CD4-positive, alpha-beta T cell (primary cell): ENCODE measurements around the gene PER1. TPM values are rescaled to one million over a fixed set of nuclear protein-coding genes. Genes with fewer than 3 reads are reported as not detected.
A peak's percentile ranks its signal among the peaks of the same experiment; 100 is the strongest.

Experiments used
- ATAC-seq: fragments of 200-7000 bp; cut with Tn5 transposase; one replicate; pipeline ENCODE4 v1.10.0; 2022; ENCODE audit warnings: mild to moderate bottlenecking; ENCODE audit not compliant: poor library complexity
- CTCF ChIA-PET: fragments of 350-600 bp; sonication (Branson Sonifier 250); formaldehyde crosslinking; loops from one replicate; lab custom pipeline; 2021; ENCODE audit warnings: antibody characterized with exemption, inconsistent platforms; lab: Charles Lee
- POLR2A ChIA-PET: fragments of 350-600 bp; sonication (Branson Sonifier 250); formaldehyde crosslinking; loops from one replicate; lab custom pipeline; 2021; ENCODE audit warnings: antibody characterized with exemption, inconsistent platforms; lab: Charles Lee
- DNase-seq, 14 experiments: peaks; one replicate each; pipeline ENCODE4 v3.0.0-alpha.2; 2013 to 2020; ENCODE audit warnings: mixed read lengths in 2 of 14
- H3K27ac ChIP-seq, 2 donors: one replicate each; pipeline versions ENCODE4 v1.5.1 to v1.7.0; 2013; ENCODE audit warnings: low read length in 2 of 2, low read depth in 1 of 2, mild to moderate bottlenecking in 1 of 2
- H3K27me3 ChIP-seq, 2 experiments: 1 replicate in 1 of 2; 2 replicates in 1 of 2; pipeline versions ENCODE4 v1.6.1 to v1.7.0; 2013; ENCODE audit warnings: low read length in 2 of 2, control low read depth in 1 of 2, mild to moderate bottlenecking in 1 of 2, moderate library complexity in 1 of 2; ENCODE audit not compliant: insufficient read depth in 2 of 2, control insufficient read depth in 1 of 2
- H3K36me3 ChIP-seq: one replicate; pipeline ENCODE4 v1.6.1; 2013; ENCODE audit warnings: low read length, control low read depth; ENCODE audit not compliant: insufficient read depth
- H3K4me1 ChIP-seq: one replicate; pipeline ENCODE4 v1.6.1; 2013; ENCODE audit warnings: low read length, control low read depth; ENCODE audit not compliant: insufficient read depth
- H3K4me3 ChIP-seq: one replicate; pipeline ENCODE4 v1.5.1; 2013; ENCODE audit warnings: mild to moderate bottlenecking, low read length, moderate library complexity
- H3K9me3 ChIP-seq, 2 experiments: 1 replicate in 1 of 2; 2 replicates in 1 of 2; pipeline versions ENCODE4 v1.6.1 to v1.7.0; 2013; ENCODE audit warnings: low read length in 2 of 2, mild to moderate bottlenecking in 2 of 2, control low read depth in 1 of 2, moderate library complexity in 1 of 2; ENCODE audit not compliant: control insufficient read depth in 1 of 2, insufficient read depth in 1 of 2
- H3K27ac Mint-ChIP-seq: one replicate; pipeline ENCODE4 v1.8.0; 2020; ENCODE audit warnings: mixed read lengths
- H3K27me3 Mint-ChIP-seq: one replicate; pipeline ENCODE4 v1.8.0; 2021; ENCODE audit warnings: mixed read lengths
- H3K36me3 Mint-ChIP-seq: one replicate; pipeline ENCODE4 v1.8.0; 2021; ENCODE audit warnings: low read depth, mixed read lengths
- H3K4me1 Mint-ChIP-seq: one replicate; pipeline ENCODE4 v1.8.0; 2021; ENCODE audit warnings: low read depth, mixed read lengths
- H3K4me3 Mint-ChIP-seq: one replicate; pipeline ENCODE4 v1.8.0; 2020; ENCODE audit warnings: mild to moderate bottlenecking, mixed read lengths
- H3K9me3 Mint-ChIP-seq: one replicate; pipeline ENCODE4 v1.8.0; 2020; ENCODE audit warnings: mixed read lengths
- intact Hi-C, 2 experiments: fragments of 100-400 bp; cut with DNase I in 1 of 2; cut with micrococcal nuclease in 1 of 2; formaldehyde crosslinking; loops; one replicate each; pipeline versions ENCODE4 v1.15.1 to v1.9.0; 2023 to 2025; cut with DNase I, micrococcal nuclease
- microRNA-seq: library from miRNA; unstranded; fragments of <30 nt; microRNA quantifications from one replicate; pipeline ENCODE4 v1.2.0, GENCODE V29; 2021; ENCODE audit warnings: borderline microRNAs expressed, borderline replicate concordance
- total RNA-seq, 174 experiments: library from RNA in 2 of 174; stranded (reverse) in 2 of 174; gene quantifications; one replicate each; pipeline ENCODE4 v1.2.3 and lab custom pipeline; 2021 to 2026
- TF ChIP-seq, protein P1 (sequence below): fragments of 200-600 bp; IDR thresholded peaks from one replicate; pipeline ENCODE4 v1.8.0; 2022; ENCODE audit warnings: antibody characterized with exemption, mild to moderate bottlenecking

Gene PER1
- total RNA-seq, 2 experiments from 2014 or later, result 1,723 to 1,794 TPM

DNA sequence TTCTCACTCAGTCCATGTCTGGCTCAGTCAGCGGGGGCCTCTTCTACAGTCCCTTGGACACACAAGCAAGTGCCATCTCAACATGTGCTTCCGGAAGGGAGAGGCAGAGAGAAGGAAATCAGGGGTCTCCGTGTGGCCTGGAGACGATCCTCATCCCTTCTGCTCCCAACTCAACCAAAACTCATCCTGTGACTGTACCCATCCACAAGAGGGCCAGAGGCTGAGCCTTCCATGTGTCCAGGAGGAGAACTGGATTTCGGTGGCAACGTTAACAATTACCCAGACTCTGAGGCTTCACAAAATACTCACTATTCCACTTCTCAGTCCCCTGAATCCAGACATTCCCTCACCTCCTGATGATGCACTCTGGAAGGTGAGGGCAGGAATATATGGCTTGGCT lies 56.8 kb downstream of the PER1 start:
- no peak overlapping the region for H3K27ac Mint-ChIP-seq
- H3K9me3 Mint-ChIP-seq, result no peaks in the 10 kb centered on the region
- H3K4me1 ChIP-seq, result peaks cover 13% of the 10 kb centered on the region
- intact Hi-C loops, result loop anchor here in 1 of 2 experiments (2.0 kb wide), 1 partner anchor 23 kb away; the partner anchor contains the start of gene ALOXE3
- no peak overlapping the region for H3K4me3 Mint-ChIP-seq
- peaks cover 17% of the 10 kb centered on the region for H3K4me1 Mint-ChIP-seq
- no peak overlapping the region for H3K4me3 ChIP-seq
- DNase-seq (no peak), ATAC-seq (no peak)
- no peaks in the 10 kb centered on the region for H3K9me3 ChIP-seq
- no peak overlapping the region for H3K27ac ChIP-seq
- TF ChIP-seq, protein P1, sequence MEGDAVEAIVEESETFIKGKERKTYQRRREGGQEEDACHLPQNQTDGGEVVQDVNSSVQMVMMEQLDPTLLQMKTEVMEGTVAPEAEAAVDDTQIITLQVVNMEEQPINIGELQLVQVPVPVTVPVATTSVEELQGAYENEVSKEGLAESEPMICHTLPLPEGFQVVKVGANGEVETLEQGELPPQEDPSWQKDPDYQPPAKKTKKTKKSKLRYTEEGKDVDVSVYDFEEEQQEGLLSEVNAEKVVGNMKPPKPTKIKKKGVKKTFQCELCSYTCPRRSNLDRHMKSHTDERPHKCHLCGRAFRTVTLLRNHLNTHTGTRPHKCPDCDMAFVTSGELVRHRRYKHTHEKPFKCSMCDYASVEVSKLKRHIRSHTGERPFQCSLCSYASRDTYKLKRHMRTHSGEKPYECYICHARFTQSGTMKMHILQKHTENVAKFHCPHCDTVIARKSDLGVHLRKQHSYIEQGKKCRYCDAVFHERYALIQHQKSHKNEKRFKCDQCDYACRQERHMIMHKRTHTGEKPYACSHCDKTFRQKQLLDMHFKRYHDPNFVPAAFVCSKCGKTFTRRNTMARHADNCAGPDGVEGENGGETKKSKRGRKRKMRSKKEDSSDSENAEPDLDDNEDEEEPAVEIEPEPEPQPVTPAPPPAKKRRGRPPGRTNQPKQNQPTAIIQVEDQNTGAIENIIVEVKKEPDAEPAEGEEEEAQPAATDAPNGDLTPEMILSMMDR, result no peak
- peaks cover 8% of the 10 kb centered on the region for H3K27me3 Mint-ChIP-seq
- CTCF ChIA-PET, result interaction anchor here (1.2 kb wide), 1 partner anchor 43 kb away, joined by 3 read pairs; no protein-coding TSS in a partner anchor
- POLR2A ChIA-PET, result interaction anchor here (1.4 kb wide), 1 partner anchor 24 kb away, joined by 8 read pairs; no protein-coding TSS in a partner anchor
- H3K36me3 Mint-ChIP-seq, result no peaks in the 10 kb centered on the region
- H3K36me3 ChIP-seq, result no peaks in the 10 kb centered on the region
- peaks cover 0 to 8% of the 10 kb centered on the region in 2 experiments for H3K27me3 ChIP-seq

DNA sequence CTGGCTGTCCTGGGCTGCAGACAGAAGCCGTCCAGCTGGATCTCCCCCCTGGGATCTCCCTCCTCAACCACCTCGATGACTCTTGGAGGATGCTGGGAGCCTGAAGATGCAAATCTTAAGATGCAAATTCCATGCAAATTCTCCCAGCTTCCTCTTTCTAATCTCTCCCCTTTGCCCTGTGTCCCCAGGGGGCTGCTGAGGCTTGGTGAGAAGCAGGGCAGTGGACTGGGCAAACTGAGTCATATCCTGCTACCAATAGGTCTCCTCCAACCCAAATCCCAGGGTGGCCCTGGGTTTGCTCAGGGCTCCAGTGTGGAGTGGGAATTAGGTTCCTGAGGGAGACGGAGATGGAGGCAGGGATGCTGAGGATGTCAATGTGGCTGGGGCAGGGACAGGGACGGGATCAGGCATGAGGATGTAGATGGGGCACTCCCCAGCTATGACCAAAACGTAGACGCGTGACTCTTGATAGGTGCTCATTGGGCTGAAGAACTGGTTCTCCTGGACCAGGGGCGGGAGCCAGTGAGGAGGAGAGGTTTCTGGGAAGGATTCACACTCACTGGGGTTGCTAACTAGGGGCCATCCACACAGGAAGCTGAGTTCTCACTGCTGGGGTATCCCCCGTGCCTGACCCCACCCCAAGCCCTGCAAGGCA lies 61.0 kb downstream of the PER1 start:
- ChIA-PET POLR2A (interaction anchor here (2.5 kb wide), 1 partner anchor 28 kb away, joined by 6 read pairs; the partner anchor contains the start of gene ALOXE3), CTCF (interaction anchor here (0.6 to 2.4 kb wide), 4 partner anchors 12 to 28 kb away, joined by 3 to 6 read pairs (median 4); partner anchors contain the start of gene ALOXE3)
- Histone ChIP-seq H3K27me3 (peaks cover 4 to 8% of the 10 kb centered on the region in 2 experiments), H3K4me1 (peaks cover 13% of the 10 kb centered on the region), H3K9me3 (no peaks in the 10 kb centered on the region), H3K27ac (no peak overlapping the region), H3K4me3 (no peak overlapping the region), H3K36me3 (no peaks in the 10 kb centered on the region)
- Mint-ChIP-seq H3K27ac (no peak overlapping the region), H3K36me3 (no peaks in the 10 kb centered on the region), H3K4me1 (peaks cover 17% of the 10 kb centered on the region), H3K9me3 (no peaks in the 10 kb centered on the region), H3K27me3 (peaks cover 26% of the 10 kb centered on the region), H3K4me3 (no peak overlapping the region)
- TF ChIP-seq, protein P1, result no peak
- intact Hi-C loops, result no loop called here
- ATAC-seq (no peak), DNase-seq (no peak)

Small RNAs within 50 kb of the gene (microRNA-seq; reads per million reads assigned to microRNA genes)
- 3.7 reads per million, percentile 19 among the genes with 10 or more reads in this experiment for gene MIR4521
- 0.61 reads per million for gene MIR6883

Other genes starting within 250 kb of the PER1 start
- gene RNF227, start 236.1 kb downstream of the PER1 start, total RNA-seq, result 1 to 10 TPM; 3.2 to 3.5 TPM
- 1 to 10 TPM; 7.1 to 8.2 TPM for gene KCNAB3, start 222.5 kb downstream of the PER1 start, total RNA-seq
- 10 to 100 TPM; 39.3 to 39.5 TPM for gene TRAPPC1, start 220.5 kb downstream of the PER1 start, total RNA-seq
- gene CNTROB, start 220.2 kb downstream of the PER1 start, total RNA-seq, result 10 to 100 TPM; 20.6 to 21.9 TPM
- under 1 TPM in 1 of 2 experiments, not detected in 1; 0.06 TPM for gene GUCY2D, start 149.8 kb downstream of the PER1 start, total RNA-seq
- not detected for gene ALOX15B, start 113.3 kb downstream of the PER1 start, total RNA-seq
- gene ALOX12B, start 64.7 kb downstream of the PER1 start, total RNA-seq, result under 1 TPM in 1 of 2 experiments, not detected in 1; 0.41 TPM
- under 1 TPM; 0.81 to 0.91 TPM for gene ALOXE3, start 33.9 kb downstream of the PER1 start, total RNA-seq
- gene HES7, start 28.3 kb downstream of the PER1 start, total RNA-seq, result under 1 TPM; 0.52 to 0.53 TPM
- gene VAMP2, start 10.5 kb upstream of the PER1 start, total RNA-seq, result 100 to 1,000 TPM; 351 to 366 TPM
- 10 to 100 TPM; 12.2 to 12.9 TPM for gene TMEM107, start 24.0 kb upstream of the PER1 start, total RNA-seq
- gene BORCS6, start 37.8 kb upstream of the PER1 start, total RNA-seq, result 1 to 10 TPM; 6.1 to 6.4 TPM
- 1 to 10 TPM in 1 of 2 experiments, under 1 TPM in 1; 0.56 to 1.4 TPM for gene AURKB, start 58.2 kb upstream of the PER1 start, total RNA-seq
- 100 to 1,000 TPM; 259 to 269 TPM for gene CTC1, start 95.7 kb upstream of the PER1 start, total RNA-seq
- 10 to 100 TPM; 22.3 to 23.0 TPM for gene PFAS, start 96.9 kb upstream of the PER1 start, total RNA-seq
- gene RANGRF, start 136.3 kb upstream of the PER1 start, total RNA-seq, result 10 to 100 TPM; 23.1 to 24.6 TPM
- 1 to 10 TPM; 3.6 to 4.1 TPM for gene SLC25A35, start 143.0 kb upstream of the PER1 start, total RNA-seq
- gene ARHGEF15, start 157.8 kb upstream of the PER1 start, total RNA-seq, result not detected
- gene ODF4, start 187.4 kb upstream of the PER1 start, total RNA-seq, result not detected
- gene RPL26, start 230.8 kb upstream of the PER1 start, total RNA-seq, result 1,000 to 10,000 TPM; 2,959 to 3,104 TPM
- 1 to 10 TPM; 1.2 TPM for gene RNF222, start 245.4 kb upstream of the PER1 start, total RNA-seq